Measurements from ENCODE around the gene PEAK3.

DNA sequence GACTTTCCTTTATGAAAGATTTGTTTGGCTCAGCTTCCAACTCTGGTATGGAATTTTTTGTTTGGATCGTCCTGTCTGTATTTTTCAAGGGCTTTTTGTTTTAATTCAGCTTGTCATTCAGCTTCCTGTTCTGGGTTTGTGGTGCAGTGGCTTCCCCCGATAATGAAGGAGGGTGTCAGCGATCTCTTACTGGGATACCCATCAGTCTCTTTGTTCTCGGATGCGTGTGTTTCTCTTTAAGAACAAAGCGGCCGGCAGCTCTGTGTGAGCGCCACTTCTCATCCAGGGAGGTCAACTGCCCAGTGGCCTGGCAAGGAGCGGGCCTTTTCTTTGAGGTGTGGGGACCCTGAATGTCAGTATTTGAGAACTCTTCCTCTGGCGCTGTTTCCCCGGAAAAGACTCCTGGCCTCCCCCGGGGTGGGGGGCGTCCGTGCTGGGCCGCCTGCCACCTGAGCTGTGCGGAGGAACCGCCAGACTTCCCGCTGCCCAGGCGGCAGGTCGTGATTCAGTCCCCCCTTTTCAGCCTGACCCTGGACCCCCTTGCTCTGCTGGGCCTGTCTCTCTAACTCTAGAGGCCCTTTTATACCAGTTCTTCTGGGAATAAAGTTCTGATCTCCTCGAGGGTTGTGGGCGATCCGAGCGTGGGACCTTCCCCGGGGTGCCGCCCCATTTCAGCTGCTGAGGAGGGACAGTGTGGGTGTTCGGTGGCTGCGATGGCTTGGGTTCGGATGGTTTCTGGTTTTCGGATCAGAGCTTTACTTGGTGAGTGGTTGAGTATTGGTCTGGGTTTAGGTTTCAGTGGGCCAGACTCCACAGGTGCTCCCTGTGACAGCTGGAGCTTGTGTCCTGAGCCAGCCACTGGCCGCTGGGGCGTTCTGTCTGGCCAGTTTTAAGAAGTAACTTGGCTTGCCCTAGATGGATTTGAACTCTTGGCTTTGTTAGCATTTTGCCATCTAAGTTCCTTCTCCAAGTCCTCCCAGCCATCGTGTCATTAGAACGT, 41.9 kb downstream of the PEAK3 start:
- TF ChIP-seq POLR2A (IDR thresholded peaks at IDR 0.05), result no peak
- TF ChIP-seq, protein P1, sequence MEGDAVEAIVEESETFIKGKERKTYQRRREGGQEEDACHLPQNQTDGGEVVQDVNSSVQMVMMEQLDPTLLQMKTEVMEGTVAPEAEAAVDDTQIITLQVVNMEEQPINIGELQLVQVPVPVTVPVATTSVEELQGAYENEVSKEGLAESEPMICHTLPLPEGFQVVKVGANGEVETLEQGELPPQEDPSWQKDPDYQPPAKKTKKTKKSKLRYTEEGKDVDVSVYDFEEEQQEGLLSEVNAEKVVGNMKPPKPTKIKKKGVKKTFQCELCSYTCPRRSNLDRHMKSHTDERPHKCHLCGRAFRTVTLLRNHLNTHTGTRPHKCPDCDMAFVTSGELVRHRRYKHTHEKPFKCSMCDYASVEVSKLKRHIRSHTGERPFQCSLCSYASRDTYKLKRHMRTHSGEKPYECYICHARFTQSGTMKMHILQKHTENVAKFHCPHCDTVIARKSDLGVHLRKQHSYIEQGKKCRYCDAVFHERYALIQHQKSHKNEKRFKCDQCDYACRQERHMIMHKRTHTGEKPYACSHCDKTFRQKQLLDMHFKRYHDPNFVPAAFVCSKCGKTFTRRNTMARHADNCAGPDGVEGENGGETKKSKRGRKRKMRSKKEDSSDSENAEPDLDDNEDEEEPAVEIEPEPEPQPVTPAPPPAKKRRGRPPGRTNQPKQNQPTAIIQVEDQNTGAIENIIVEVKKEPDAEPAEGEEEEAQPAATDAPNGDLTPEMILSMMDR (IDR thresholded peaks at IDR 0.05), result no peak
